DND-41 (cell line): ENCODE results near the gene RUBCNL.
A peak's percentile ranks its signal among the peaks of the same experiment; 100 is the strongest.
"Not testable (repeated sequence)": the region's sequence is repeated elsewhere in the genome, so short reads cannot be mapped to it uniquely, and the experiment has no call there.

Experiments used
- ATAC-seq: fragments of 200-7000 bp; cut with Tn5 transposase; 3 replicates; pipeline ENCODE4 v1.9.1; 2021; ENCODE audit warnings: low read depth; ENCODE audit not compliant: insufficient read depth
- DNase-seq: peaks from one replicate; pipeline ENCODE4 v3.0.0-alpha.2; 2020
- H2AFZ ChIP-seq: 2 replicates; pipeline ENCODE4 v1.6.0; 2012; ENCODE audit warnings: low read depth, low read length
- H3K27ac ChIP-seq: 2 replicates; pipeline ENCODE4 v1.5.1; 2012; ENCODE audit warnings: low read length, inconsistent platforms
- H3K27me3 ChIP-seq: fragments of 200-600 bp; sonication (generic); 2 replicates; pipeline ENCODE4 v1.6.0; 2012; ENCODE audit warnings: low read length, mild to moderate bottlenecking, inconsistent platforms; ENCODE audit not compliant: insufficient read depth, poor library complexity
- H3K36me3 ChIP-seq: 2 replicates; pipeline ENCODE4 v1.5.1; 2012; ENCODE audit warnings: low read length, inconsistent platforms; ENCODE audit not compliant: insufficient read depth
- H3K4me1 ChIP-seq: 2 replicates; pipeline ENCODE4 v1.5.1; 2012; ENCODE audit warnings: mild to moderate bottlenecking, low read length; ENCODE audit not compliant: insufficient read depth
- H3K4me2 ChIP-seq: 2 replicates; pipeline ENCODE4 v1.6.0; 2012; ENCODE audit warnings: mild to moderate bottlenecking, moderate library complexity, low read length, inconsistent platforms; ENCODE audit not compliant: insufficient read depth
- H3K4me3 ChIP-seq, 2 experiments: fragments of 200-600 bp in 1 of 2; shearing (Covaris generic) in 1 of 2; 2 replicates each; pipeline ENCODE4 v1.5.1; 2012 to 2016; ENCODE audit warnings: inconsistent platforms in 2 of 2, low read length in 2 of 2, mild to moderate bottlenecking in 2 of 2, low read depth in 1 of 2, moderate library complexity in 1 of 2
- H3K79me2 ChIP-seq: 2 replicates; pipeline ENCODE4 v1.6.0; 2012; ENCODE audit warnings: low read length, inconsistent platforms; ENCODE audit not compliant: insufficient read depth
- H3K9ac ChIP-seq: 2 replicates; pipeline ENCODE4 v1.6.0; 2012; ENCODE audit warnings: low read depth, mild to moderate bottlenecking, inconsistent platforms, low read length, moderate library complexity
- H3K9me3 ChIP-seq: 2 replicates; pipeline ENCODE4 v1.5.1; 2012; ENCODE audit warnings: low read length, moderate library complexity, mild to moderate bottlenecking, inconsistent platforms; ENCODE audit not compliant: insufficient read depth, severe bottlenecking
- H4K20me1 ChIP-seq: 2 replicates; pipeline ENCODE4 v1.6.0; 2012; ENCODE audit warnings: low read length; ENCODE audit not compliant: insufficient read depth
- CTCF ChIP-seq: IDR thresholded peaks from 2 replicates; pipeline ENCODE4 v1.5.1; 2012; ENCODE audit warnings: borderline replicate concordance, low read length, moderate library complexity, mild to moderate bottlenecking; ENCODE audit not compliant: poor library complexity, severe bottlenecking; ENCODE audit errors: extremely low read depth
- EZH2 ChIP-seq: IDR thresholded peaks from 3 replicates; pipeline ENCODE4 v1.6.1; 2012; ENCODE audit warnings: borderline replicate concordance, low read depth, mild to moderate bottlenecking, moderate library complexity, low read length, inconsistent platforms; ENCODE audit not compliant: severe bottlenecking

RUBCNL gene, protein sequence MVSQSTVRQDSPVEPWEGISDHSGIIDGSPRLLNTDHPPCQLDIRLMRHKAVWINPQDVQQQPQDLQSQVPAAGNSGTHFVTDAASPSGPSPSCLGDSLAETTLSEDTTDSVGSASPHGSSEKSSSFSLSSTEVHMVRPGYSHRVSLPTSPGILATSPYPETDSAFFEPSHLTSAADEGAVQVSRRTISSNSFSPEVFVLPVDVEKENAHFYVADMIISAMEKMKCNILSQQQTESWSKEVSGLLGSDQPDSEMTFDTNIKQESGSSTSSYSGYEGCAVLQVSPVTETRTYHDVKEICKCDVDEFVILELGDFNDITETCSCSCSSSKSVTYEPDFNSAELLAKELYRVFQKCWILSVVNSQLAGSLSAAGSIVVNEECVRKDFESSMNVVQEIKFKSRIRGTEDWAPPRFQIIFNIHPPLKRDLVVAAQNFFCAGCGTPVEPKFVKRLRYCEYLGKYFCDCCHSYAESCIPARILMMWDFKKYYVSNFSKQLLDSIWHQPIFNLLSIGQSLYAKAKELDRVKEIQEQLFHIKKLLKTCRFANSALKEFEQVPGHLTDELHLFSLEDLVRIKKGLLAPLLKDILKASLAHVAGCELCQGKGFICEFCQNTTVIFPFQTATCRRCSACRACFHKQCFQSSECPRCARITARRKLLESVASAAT

GRCh38 chr13:46387064-46387851, at the start of gene RUBCNL:
Gene RUBCNL, minus strand, starts transcription at chr13:46387252. Its CDS starts 14,777 bp downstream, at chr13:46372475.
- TF ChIP-seq EZH2, result peak; percentile 76
- TF ChIP-seq CTCF, result peak; percentile 29
- Histone ChIP-seq H3K4me2 (peak within 1 kb of the TSS; percentile 82), H3K79me2 (peaks cover 30% of the 10 kb centered on the region), H3K27me3 (peaks cover 14% of the 10 kb centered on the region), H2AFZ (peak within 1 kb of the TSS; percentile 80), H3K27ac (peak within 1 kb of the TSS; percentile 71), H3K4me3 (peak within 1 kb of the TSS; percentile 49 to 67), H3K4me1 (peaks cover 98% of the 10 kb centered on the region), H3K9me3 (no peaks in the 10 kb centered on the region), H3K9ac (peak within 1 kb of the TSS; percentile 65), H4K20me1 (no peaks in the 10 kb centered on the region), H3K36me3 (no peaks in the 10 kb centered on the region)
- DNase-seq (peak; percentile 65), ATAC-seq (peak; percentile 56)

DNA sequence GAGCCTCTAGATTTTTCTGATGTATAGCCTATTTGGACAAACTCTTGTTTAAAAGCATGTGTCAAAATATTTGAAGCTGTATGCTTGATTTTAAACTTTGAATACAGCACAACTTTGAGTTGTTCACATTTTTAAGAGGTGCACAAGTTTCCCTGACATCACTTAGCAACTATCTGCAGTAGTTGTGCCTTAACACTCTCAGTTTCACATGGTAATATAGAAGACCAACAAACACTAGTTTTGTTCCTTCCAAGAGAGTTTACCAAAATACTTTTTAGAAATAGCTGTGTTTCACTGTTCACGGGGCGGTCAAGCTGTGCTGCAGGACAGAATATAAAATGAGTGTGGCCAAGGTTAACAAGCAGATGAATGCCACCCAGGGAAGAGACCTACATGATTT, 42.5 kb upstream of the RUBCNL start:
- H3K79me2 ChIP-seq, H2AFZ ChIP-seq, DNase-seq, ATAC-seq, H4K20me1 ChIP-seq, H3K9ac ChIP-seq, H3K27me3 ChIP-seq, H3K4me1 ChIP-seq, H3K9me3 ChIP-seq, H3K4me3 ChIP-seq, H3K36me3 ChIP-seq, H3K27ac ChIP-seq, H3K4me2 ChIP-seq: not testable (repeated sequence)

DNA sequence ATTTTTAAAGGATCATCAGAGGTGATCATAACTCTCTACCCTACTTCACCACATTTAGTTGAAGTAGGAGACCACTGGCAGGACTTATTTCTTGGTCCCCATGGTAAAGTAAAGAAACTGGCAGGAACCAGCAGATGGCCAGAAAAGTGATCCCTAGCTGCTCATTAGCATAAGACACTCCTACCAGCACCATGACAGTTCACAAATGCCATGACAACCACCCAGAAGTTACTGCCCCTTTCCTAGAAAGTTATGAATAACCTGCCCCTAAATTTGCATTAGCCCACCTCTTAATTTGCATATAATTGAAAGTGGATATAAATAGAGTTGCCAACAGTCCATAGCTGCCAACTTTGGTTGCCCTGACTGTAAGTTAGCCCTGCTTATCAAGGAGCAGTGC, 18.4 kb upstream of the RUBCNL start:
- no peaks in the 10 kb centered on the region for H4K20me1 ChIP-seq
- no peak overlapping the region for H3K4me2 ChIP-seq
- H3K36me3 ChIP-seq, result no peaks in the 10 kb centered on the region
- peaks cover 21% of the 10 kb centered on the region for H3K4me1 ChIP-seq
- TF ChIP-seq CTCF (no peak), EZH2 (no peak)
- H3K9me3 ChIP-seq, result no peaks in the 10 kb centered on the region
- H3K79me2 ChIP-seq, result no peaks in the 10 kb centered on the region
- no peak overlapping the region for H3K27ac ChIP-seq
- DNase-seq, result no peak
- no peak overlapping the region for H2AFZ ChIP-seq
- no peak for ATAC-seq
- no peaks in the 10 kb centered on the region for H3K27me3 ChIP-seq
- no peak overlapping the region for H3K9ac ChIP-seq
- H3K4me3 ChIP-seq, result no peak overlapping the region

- H3K9ac ChIP-seq, result no peak overlapping the region
- H3K4me2 ChIP-seq, result no peak overlapping the region
- no peaks in the 10 kb centered on the region for H3K79me2 ChIP-seq
These were observed 17.7 kb upstream of the RUBCNL start for GRCh38 chr13:46404733-46405100.

More at GRCh38 chr13:46404733-46405100, 17.7 kb upstream of the RUBCNL start:
- Histone ChIP-seq H3K27ac (peak overlapping the region; percentile 74), H2AFZ (peak overlapping the region; percentile 42), H3K4me1 (peaks cover 21% of the 10 kb centered on the region), H4K20me1 (no peaks in the 10 kb centered on the region), H3K27me3 (no peaks in the 10 kb centered on the region), H3K9me3 (no peaks in the 10 kb centered on the region), H3K36me3 (no peaks in the 10 kb centered on the region), H3K4me3 (no peak overlapping the region)
- DNase-seq (no peak), ATAC-seq (no peak)
- TF ChIP-seq CTCF (no peak), EZH2 (no peak)
